GM23248 (cell line): ENCODE results near the gene ANKS1B. TPM values are rescaled to one million over a fixed set of nuclear protein-coding genes. Genes with fewer than 3 reads are reported as not detected.
A peak's percentile ranks its signal among the peaks of the same experiment; 100 is the strongest.

Experiments
- DNase-seq: peaks from one replicate; pipeline ENCODE4 v3.0.0-alpha.2; 2015
- H2AFZ ChIP-seq: fragments of 200-600 bp; sonication (generic); 2 replicates; pipeline ENCODE4 v1.6.1; 2016; ENCODE audit warnings: antibody characterized with exemption
- H3F3A ChIP-seq: fragments of 200-600 bp; sonication (generic); 2 replicates; pipeline ENCODE4 v1.6.1; 2016; ENCODE audit warnings: mild to moderate bottlenecking, antibody characterized with exemption, mixed run types; ENCODE audit not compliant: insufficient read depth
- H3K27ac ChIP-seq: fragments of 200-600 bp; sonication (generic); 2 replicates; pipeline ENCODE4 v1.5.1; 2016; ENCODE audit warnings: mild to moderate bottlenecking
- H3K27me3 ChIP-seq: fragments of 200-600 bp; sonication (generic); replicated peaks from 2 replicates; pipeline ENCODE4 v1.6.1; 2016; ENCODE audit warnings: mild to moderate bottlenecking; ENCODE audit not compliant: insufficient read depth
- H3K36me3 ChIP-seq: fragments of 200-600 bp; sonication (generic); 2 replicates; pipeline ENCODE4 v1.6.1; 2016; ENCODE audit warnings: low read depth, mild to moderate bottlenecking
- H3K4me1 ChIP-seq: fragments of 200-600 bp; sonication (generic); 2 replicates; pipeline ENCODE4 v1.6.1; 2016; ENCODE audit warnings: mild to moderate bottlenecking; ENCODE audit not compliant: insufficient read depth
- H3K4me2 ChIP-seq: fragments of 200-600 bp; sonication (generic); one replicate; pipeline ENCODE4 v1.6.1; 2016; ENCODE audit warnings: mild to moderate bottlenecking; ENCODE audit not compliant: unreplicated experiment
- H3K4me3 ChIP-seq: fragments of 200-600 bp; sonication (generic); 2 replicates; pipeline ENCODE4 v1.5.1; 2016; ENCODE audit warnings: mild to moderate bottlenecking
- H3K79me2 ChIP-seq: fragments of 200-600 bp; sonication (generic); 2 replicates; pipeline ENCODE4 v1.6.1; 2016; ENCODE audit warnings: mild to moderate bottlenecking; ENCODE audit not compliant: insufficient read depth
- H3K9ac ChIP-seq: fragments of 200-600 bp; sonication (generic); 2 replicates; pipeline ENCODE4 v1.6.1; 2016; ENCODE audit warnings: mild to moderate bottlenecking
- H3K9me2 ChIP-seq: fragments of 200-600 bp; sonication (generic); 2 replicates; pipeline ENCODE4 v1.6.1; 2016; ENCODE audit warnings: mixed run types, mild to moderate bottlenecking, moderate library complexity; ENCODE audit not compliant: insufficient read depth
- H3K9me3 ChIP-seq: fragments of 200-600 bp; sonication (generic); one replicate; pipeline ENCODE4 v1.6.1; 2017; ENCODE audit warnings: low read depth
- H4K20me1 ChIP-seq: fragments of 200-600 bp; sonication (generic); 2 replicates; pipeline ENCODE4 v1.6.0; 2016; ENCODE audit not compliant: insufficient read depth
- EZH2 ChIP-seq: fragments of 200-600 bp; sonication (generic); IDR thresholded peaks from 2 replicates; pipeline ENCODE4 v1.6.1; 2018; ENCODE audit warnings: antibody characterized with exemption, mild to moderate bottlenecking; ENCODE audit not compliant: insufficient read depth, poor library complexity, severe bottlenecking
- EZH2phosphoT487 ChIP-seq: fragments of 200-600 bp; sonication (generic); IDR thresholded peaks from 2 replicates; pipeline ENCODE4 v1.6.1; 2018; ENCODE audit warnings: antibody characterized with exemption, moderate library complexity, mild to moderate bottlenecking, low read depth; ENCODE audit not compliant: insufficient read depth
- WGBS, 2 experiments: methylation state at CpG; one replicate each; pipeline ENCODE4 v1.1.6; 2015 to 2017; ENCODE audit warnings: low lambda C conversion rate in 2 of 2, low coverage in 1 of 2; ENCODE audit errors: missing lambda C conversion rate in 2 of 2; 5-methylcytosine and 5-hydroxymethylcytosine counted together
- in situ Hi-C: fragments of 300-500 bp; cut with MboI; formaldehyde crosslinking; loops from 2 replicates; pipeline ENCODE4 v1.15.0; 2020
- polyA plus RNA-seq: library from polyadenylated mRNA; unstranded; fragments of >200 nt; fragmentation: Nextera tagmentation; extraction: Ambion mirVana; gene quantifications from 2 replicates; pipeline ENCODE4 v1.2.1, GENCODE V29; 2016
- total RNA-seq: library from RNA; depleted of rRNA; stranded (reverse); fragments of >200 nt; shearing (Covaris generic); gene quantifications from 2 replicates; pipeline ENCODE4 v1.2.3, GENCODE V29; 2014

ANKS1B gene
- total and polyA plus RNA-seq, 2 experiments from 2014 or later: not detected

GRCh38 chr12:98771811-98772752 lies 1212.7 kb downstream of the ANKS1B start:
- no peaks in the 10 kb centered on the region for H3K9me2 ChIP-seq
- no peak overlapping the region for H3K27ac ChIP-seq
- no peaks in the 10 kb centered on the region for H4K20me1 ChIP-seq
- H3K4me2 ChIP-seq: no peak overlapping the region
- no peaks in the 10 kb centered on the region for H3K79me2 ChIP-seq
- in situ Hi-C loops: no loop called here
- H3K27me3 ChIP-seq: no peaks in the 10 kb centered on the region
- TF ChIP-seq EZH2 (no peak), EZH2phosphoT487 (no peak)
- no peak overlapping the region for H3K9ac ChIP-seq
- H3K4me3 ChIP-seq: no peak overlapping the region
- H3F3A ChIP-seq: no peaks in the 10 kb centered on the region
- H3K9me3 ChIP-seq: no peaks in the 10 kb centered on the region
- H3K36me3 ChIP-seq: no peaks in the 10 kb centered on the region
- no peak for DNase-seq
- H2AFZ ChIP-seq: no peak overlapping the region
- WGBS, 2 experiments: 69 to 72% methylated on average over 8 of the region's 8 CpGs
- H3K4me1 ChIP-seq: no peaks in the 10 kb centered on the region

DNA sequence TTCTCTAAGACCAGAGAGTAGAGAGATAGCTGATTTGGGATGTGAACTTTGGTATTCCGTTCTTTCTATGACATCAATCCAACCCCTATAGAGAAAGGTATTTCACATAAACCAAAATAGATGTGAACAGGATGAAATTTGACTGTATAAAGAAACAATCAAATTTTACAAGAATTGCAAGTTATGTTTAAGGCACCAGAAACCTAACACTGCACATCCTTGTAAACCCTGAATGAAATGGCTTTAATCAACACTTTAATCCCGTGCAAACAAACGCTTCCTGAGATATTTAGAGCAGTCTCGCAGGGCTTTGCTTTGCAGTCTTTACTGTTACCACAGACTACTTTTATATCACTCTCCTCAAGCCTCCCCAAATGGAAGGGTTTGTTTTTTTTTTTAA lies 1214.5 kb downstream of the ANKS1B start:
- Histone ChIP-seq H4K20me1 (no peaks in the 10 kb centered on the region), H3K9me2 (no peaks in the 10 kb centered on the region), H3K4me1 (no peaks in the 10 kb centered on the region), H3K4me2 (no peak overlapping the region), H3K4me3 (no peak overlapping the region), H3K36me3 (no peaks in the 10 kb centered on the region), H3K27me3 (no peaks in the 10 kb centered on the region), H3K79me2 (no peaks in the 10 kb centered on the region), H3K9ac (no peak overlapping the region), H2AFZ (no peak overlapping the region), H3F3A (no peaks in the 10 kb centered on the region), H3K27ac (no peak overlapping the region), H3K9me3 (no peaks in the 10 kb centered on the region)
- no peak for TF ChIP-seq EZH2
- TF ChIP-seq EZH2phosphoT487: no peak
- in situ Hi-C loops: no loop called here
- WGBS, 2 experiments: 77 to 81% methylated on average over 4 of the region's 4 CpGs
- no peak for DNase-seq

- Histone ChIP-seq H4K20me1 (no peaks in the 10 kb centered on the region), H3K9me3 (no peaks in the 10 kb centered on the region)
- TF ChIP-seq EZH2 (no peak), EZH2phosphoT487 (no peak)
Observed at GRCh38 chr12:98769068-98769467, 1215.7 kb downstream of the ANKS1B start.

GRCh38 chr12:98767248-98767647 lies 1217.5 kb downstream of the ANKS1B start:
- H3K36me3 ChIP-seq: no peaks in the 10 kb centered on the region
- H2AFZ ChIP-seq: no peak overlapping the region
- no peaks in the 10 kb centered on the region for H3K4me1 ChIP-seq
- 51 to 64% methylated on average over 9 of the region's 9 CpGs for WGBS, 2 experiments
- H3K4me3 ChIP-seq: no peak overlapping the region
- TF ChIP-seq EZH2 (no peak), EZH2phosphoT487 (no peak)
- DNase-seq: no peak
- H3K9me3 ChIP-seq: no peaks in the 10 kb centered on the region
- H3K79me2 ChIP-seq: no peaks in the 10 kb centered on the region
- no peak overlapping the region for H3K9ac ChIP-seq
- no peak overlapping the region for H3K4me2 ChIP-seq
- no peaks in the 10 kb centered on the region for H4K20me1 ChIP-seq
- no peaks in the 10 kb centered on the region for H3K9me2 ChIP-seq
- H3K27ac ChIP-seq: no peak overlapping the region
- H3F3A ChIP-seq: no peaks in the 10 kb centered on the region
- in situ Hi-C loops: no loop called here
- no peaks in the 10 kb centered on the region; the same call in 1 of the 2 replicates for H3K27me3 ChIP-seq

More at GRCh38 chr12:98769068-98769467, 1215.7 kb downstream of the ANKS1B start:
- H3K36me3 ChIP-seq: no peaks in the 10 kb centered on the region
- H2AFZ ChIP-seq: no peak overlapping the region
- H3K79me2 ChIP-seq: no peaks in the 10 kb centered on the region
- H3K9me2 ChIP-seq: no peaks in the 10 kb centered on the region
- H3K4me3 ChIP-seq: no peak overlapping the region
- H3K9ac ChIP-seq: no peak overlapping the region
- in situ Hi-C loops: no loop called here
- H3K4me1 ChIP-seq: no peaks in the 10 kb centered on the region
- no peak overlapping the region for H3K27ac ChIP-seq
- no peak overlapping the region for H3K4me2 ChIP-seq
- peak; percentile 13 for DNase-seq
- no peaks in the 10 kb centered on the region for H3K27me3 ChIP-seq
- no peaks in the 10 kb centered on the region for H3F3A ChIP-seq
